ENCODE measurements around the gene CNTN1. TPM values are rescaled to one million over a fixed set of nuclear protein-coding genes. Genes with fewer than 3 reads are reported as not detected.

Gene CNTN1
- total and polyA plus RNA-seq, 12 donors = 0.07 to 0.90 (median 0.21) TPM; not detected in 1

- TF ChIP-seq CTCF (IDR thresholded peaks at IDR 0.05) = no peak
- Histone ChIP-seq H3K4me3 (no peak overlapping the region), H3K4me1 (no peaks in the 10 kb centered on the region), H3K27ac (no peak overlapping the region), H3K9me3 (no peaks in the 10 kb centered on the region), H3K36me3 (no peaks in the 10 kb centered on the region), H3K27me3 (no peaks in the 10 kb centered on the region)
- no peak for ATAC-seq
- intact Hi-C loops (cut with DNase I) = no loop called here
- DNase-seq = no peak
- 41 to 67% methylated on average over 1 of the region's 1 CpG for WGBS, 2 donors
Measured at GRCh38 chr12:40874868-40875267, 182.6 kb downstream of the CNTN1 start.

GRCh38 chr12:40889329-40889728 lies 197.1 kb downstream of the CNTN1 start:
- DNase-seq (no peak), ATAC-seq (no peak)
- WGBS, 2 donors = 71 to 82% methylated on average over 3 of the region's 3 CpGs
- H3K27ac ChIP-seq = no peak overlapping the region
- no peak overlapping the region for H3K4me3 ChIP-seq
- TF ChIP-seq CTCF (IDR thresholded peaks at IDR 0.05) = no peak
- peaks cover 0 to 3% (median 0%) of the 10 kb centered on the region in 11 donors for H3K9me3 ChIP-seq
- no peaks in the 10 kb centered on the region for H3K27me3 ChIP-seq
- intact Hi-C loops (cut with DNase I) = no loop called here
- no peaks in the 10 kb centered on the region for H3K4me1 ChIP-seq
- H3K36me3 ChIP-seq = no peaks in the 10 kb centered on the region

GRCh38 chr12:40892528-40892927 lies 200.3 kb downstream of the CNTN1 start:
- TF ChIP-seq CTCF (IDR thresholded peaks at IDR 0.05) = no peak
- H3K27me3 ChIP-seq = no peaks in the 10 kb centered on the region
- H3K4me1 ChIP-seq = no peaks in the 10 kb centered on the region
- no peaks in the 10 kb centered on the region for H3K36me3 ChIP-seq
- 56 to 57% methylated on average over 4 of the region's 4 CpGs for WGBS, 2 donors
- intact Hi-C loops (cut with DNase I) = no loop called here
- no peak overlapping the region for H3K27ac ChIP-seq
- DNase-seq (no peak), ATAC-seq (no peak)
- no peak overlapping the region for H3K4me3 ChIP-seq
- no peaks in the 10 kb centered on the region for H3K9me3 ChIP-seq

- DNase-seq = no peak
- ATAC-seq = no peak
- 49 to 56% methylated on average over 3 of the region's 3 CpGs for WGBS, 2 donors
- TF ChIP-seq CTCF (IDR thresholded peaks at IDR 0.05) = no peak
- H3K36me3 ChIP-seq = no peaks in the 10 kb centered on the region
- no peaks in the 10 kb centered on the region for H3K4me1 ChIP-seq
- no peak overlapping the region for H3K4me3 ChIP-seq
- no peaks in the 10 kb centered on the region for H3K27me3 ChIP-seq
- intact Hi-C loops (cut with DNase I) = no loop called here
- H3K27ac ChIP-seq = no peak overlapping the region
- H3K9me3 ChIP-seq = no peaks in the 10 kb centered on the region
Measured at GRCh38 chr12:40898505-40898904, 206.3 kb downstream of the CNTN1 start.

- DNase-seq = no peak
- no peak overlapping the region for H3K27ac ChIP-seq
- no peaks in the 10 kb centered on the region for H3K27me3 ChIP-seq
- H3K36me3 ChIP-seq = no peaks in the 10 kb centered on the region
- no peaks in the 10 kb centered on the region for H3K4me1 ChIP-seq
- H3K9me3 ChIP-seq = no peaks in the 10 kb centered on the region
- H3K4me3 ChIP-seq = no peak overlapping the region
- WGBS, 2 donors = 12 to 14% methylated on average over 1 of the region's 1 CpG
- intact Hi-C loops (cut with DNase I) = no loop called here
- TF ChIP-seq CTCF (IDR thresholded peaks at IDR 0.05) = no peak
- no peak for ATAC-seq
Measured at GRCh38 chr12:40903040-40903439, 210.8 kb downstream of the CNTN1 start.

All from heart right ventricle (tissue), 16 donors.